ENCODE data around the gene ATXN7L1.

GRCh38 chr7:105718511-105718925 is 157.9 kb downstream of the ATXN7L1 start:
- TF ChIP-seq, protein P1, sequence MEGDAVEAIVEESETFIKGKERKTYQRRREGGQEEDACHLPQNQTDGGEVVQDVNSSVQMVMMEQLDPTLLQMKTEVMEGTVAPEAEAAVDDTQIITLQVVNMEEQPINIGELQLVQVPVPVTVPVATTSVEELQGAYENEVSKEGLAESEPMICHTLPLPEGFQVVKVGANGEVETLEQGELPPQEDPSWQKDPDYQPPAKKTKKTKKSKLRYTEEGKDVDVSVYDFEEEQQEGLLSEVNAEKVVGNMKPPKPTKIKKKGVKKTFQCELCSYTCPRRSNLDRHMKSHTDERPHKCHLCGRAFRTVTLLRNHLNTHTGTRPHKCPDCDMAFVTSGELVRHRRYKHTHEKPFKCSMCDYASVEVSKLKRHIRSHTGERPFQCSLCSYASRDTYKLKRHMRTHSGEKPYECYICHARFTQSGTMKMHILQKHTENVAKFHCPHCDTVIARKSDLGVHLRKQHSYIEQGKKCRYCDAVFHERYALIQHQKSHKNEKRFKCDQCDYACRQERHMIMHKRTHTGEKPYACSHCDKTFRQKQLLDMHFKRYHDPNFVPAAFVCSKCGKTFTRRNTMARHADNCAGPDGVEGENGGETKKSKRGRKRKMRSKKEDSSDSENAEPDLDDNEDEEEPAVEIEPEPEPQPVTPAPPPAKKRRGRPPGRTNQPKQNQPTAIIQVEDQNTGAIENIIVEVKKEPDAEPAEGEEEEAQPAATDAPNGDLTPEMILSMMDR (conservative IDR thresholded peaks at IDR 0.05; ENCODE audit: low read length), result no peak
- TF ChIP-seq EZH2phosphoT487 (IDR thresholded peaks at IDR 0.05; ENCODE audit: borderline replicate concordance, low read depth, low read length), result no peak

Measured in OCI-LY7 (cell line).